ENCODE data around the gene RNF31. TPM values are rescaled to one million over a fixed set of nuclear protein-coding genes. Genes with fewer than 3 reads are reported as not detected.

The RNF31 gene
- polyA plus RNA-seq, 1 experiment, result 12.4 TPM

- ChIA-PET POLR2A (interaction anchor here (0.9 kb wide), 1 partner anchor 25 kb away, joined by 4 read pairs; the partner anchor contains the start of genes DCAF11 and NRL), CTCF (no interaction called here)
- Histone ChIP-seq H3K36me3 (ENCODE audit: control insufficient read depth, insufficient read depth, low read length) (peaks cover 23% of the 10 kb centered on the region), H3K4me3 (ENCODE audit: low read depth, low read length) (peak overlapping the region; percentile 2; the same call in 1 of the 2 replicates), H3K27me3 (ENCODE audit: control insufficient read depth, insufficient read depth, low read length) (no peaks in the 10 kb centered on the region)
- DNase-seq (ENCODE audit: low read depth), result no peak
- TF ChIP-seq CTCF (IDR thresholded peaks at IDR 0.05; ENCODE audit: insufficient read depth, low read depth, low read length), result no peak
Measured at GRCh38 chr14:24139272-24139934, 7.9 kb upstream of the RNF31 start.

- POLR2A ChIA-PET, result interaction anchor here (1.2 kb wide), 1 partner anchor 20 kb away, joined by 8 read pairs; the partner anchor contains the start of gene IRF9
- peak; percentile 56 for TF ChIP-seq CTCF (IDR thresholded peaks at IDR 0.05; ENCODE audit: insufficient read depth, low read depth, low read length)
- peak within 1 kb of the TSS; percentile 66 for H3K4me3 ChIP-seq (ENCODE audit: low read depth, low read length)
- H3K27me3 ChIP-seq (ENCODE audit: control insufficient read depth, insufficient read depth, low read length), result no peaks in the 10 kb centered on the region
- peak; percentile 96 for DNase-seq (ENCODE audit: low read depth)
- H3K36me3 ChIP-seq (ENCODE audit: control insufficient read depth, insufficient read depth, low read length), result peaks cover 23% of the 10 kb centered on the region
- CTCF ChIA-PET, result interaction anchor here (0.5 to 1.0 kb wide), 3 partner anchors 20 to 980 kb away, joined by 3 to 9 read pairs (median 5); partner anchors contain the start of genes IPO4 and IRF9
Measured at GRCh38 chr14:24141097-24141880, 6.0 kb upstream of the RNF31 start, which contains the start of gene EMC9. EMC9 (minus strand) TSS chr14:24141591; CDS start chr14:24141304, 287 bp downstream.

- H3K36me3 ChIP-seq (ENCODE audit: control insufficient read depth, insufficient read depth, low read length), result peaks cover 12% of the 10 kb centered on the region
- no peak for TF ChIP-seq CTCF (IDR thresholded peaks at IDR 0.05; ENCODE audit: insufficient read depth, low read depth, low read length)
- ChIA-PET CTCF (interaction anchor here (0.6 kb wide), 1 partner anchor 926 kb away, joined by 3 read pairs; no protein-coding TSS in a partner anchor), POLR2A (no interaction called here)
- DNase-seq (ENCODE audit: low read depth), result no peak
- H3K4me3 ChIP-seq (ENCODE audit: low read depth, low read length), result no peak overlapping the region
- H3K27me3 ChIP-seq (ENCODE audit: control insufficient read depth, insufficient read depth, low read length), result no peaks in the 10 kb centered on the region
Measured at GRCh38 chr14:24143511-24143910, 3.8 kb upstream of the RNF31 start.

GRCh38 chr14:24144451-24144850, 2.8 kb upstream of the RNF31 start:
- CTCF ChIA-PET, result no interaction called here
- Histone ChIP-seq H3K27me3 (ENCODE audit: control insufficient read depth, insufficient read depth, low read length) (no peaks in the 10 kb centered on the region), H3K36me3 (ENCODE audit: control insufficient read depth, insufficient read depth, low read length) (peaks cover 6% of the 10 kb centered on the region), H3K4me3 (ENCODE audit: low read depth, low read length) (no peak overlapping the region)
- POLR2A ChIA-PET, result no interaction called here
- TF ChIP-seq CTCF (IDR thresholded peaks at IDR 0.05; ENCODE audit: insufficient read depth, low read depth, low read length), result no peak
- no peak for DNase-seq (ENCODE audit: low read depth)

- ChIA-PET POLR2A (interaction anchor here (0.6 to 0.9 kb wide), 2 partner anchors 17 to 19 kb away, joined by 3 to 7 read pairs; no protein-coding TSS in a partner anchor), CTCF (interaction anchor here (1.3 to 3.8 kb wide), 3 partner anchors 16 to 93 kb away, joined by 3 to 39 read pairs (median 9); partner anchors contain the start of genes CARMIL3 and IRF9)
- no peak for DNase-seq (ENCODE audit: low read depth)
- H3K36me3 ChIP-seq (ENCODE audit: control insufficient read depth, insufficient read depth, low read length), result peaks cover 12% of the 10 kb centered on the region
- H3K4me3 ChIP-seq (ENCODE audit: low read depth, low read length), result no peak overlapping the region
- no peaks in the 10 kb centered on the region for H3K27me3 ChIP-seq (ENCODE audit: control insufficient read depth, insufficient read depth, low read length)
- TF ChIP-seq CTCF (IDR thresholded peaks at IDR 0.05; ENCODE audit: insufficient read depth, low read depth, low read length), result no peak
Measured at GRCh38 chr14:24145219-24145618, 2.1 kb upstream of the RNF31 start.

All from BJ (cell line).